Neural cell (in vitro differentiated cells): ENCODE measurements around the gene MAPT.

Experiments used
- CTCF ChIP-seq: fragments of 450-650 bp; IDR thresholded peaks from 2 replicates; pipeline ENCODE4 v1.5.1; 2014; ENCODE audit warnings: antibody characterized with exemption, mild to moderate bottlenecking, moderate library complexity; ENCODE audit not compliant: poor library complexity, severe bottlenecking
- EP300 ChIP-seq: fragments of 450-650 bp; conservative IDR thresholded peaks from 2 replicates; pipeline ENCODE4 v1.6.1; 2014; ENCODE audit warnings: antibody characterized with exemption, mild to moderate bottlenecking, moderate library complexity; ENCODE audit not compliant: poor library complexity, severe bottlenecking
- RAD21 ChIP-seq: fragments of 450-650 bp; conservative IDR thresholded peaks from 2 replicates; pipeline ENCODE4 v1.6.1; 2014; ENCODE audit warnings: antibody characterized with exemption, mild to moderate bottlenecking, moderate library complexity

- no peak for TF ChIP-seq CTCF
- TF ChIP-seq RAD21, result no peak
- TF ChIP-seq EP300, result no peak
These were observed 73.0 kb downstream of the MAPT start for GRCh38 chr17:45967378-45967777.
